Breast epithelium (tissue), 4 donors: ENCODE results near the gene CDC123. TPM values are rescaled to one million over a fixed set of nuclear protein-coding genes. Genes with fewer than 3 reads are reported as not detected.
"Not testable (repeated sequence)": the region's sequence is repeated elsewhere in the genome, so short reads cannot be mapped to it uniquely, and the experiment has no call there.

Experiments
- DNase-seq, 2 donors: peaks; one replicate each; pipeline ENCODE4 v3.0.0-alpha.2; 2019; ENCODE audit warnings: low spot score in 2 of 2
- H3K27ac ChIP-seq, 2 donors: fragments of 200-600 bp; sonication (generic) in 1 of 2; one replicate each; pipeline ENCODE4 v1.5.1; 2016 to 2019; ENCODE audit warnings: mild to moderate bottlenecking in 1 of 2
- H3K27me3 ChIP-seq, 2 donors: fragments of 200-600 bp; sonication (generic) in 1 of 2; one replicate each; pipeline versions ENCODE4 v1.5.1 to v1.6.0; 2017 to 2019; ENCODE audit warnings: control low read depth in 1 of 2, mild to moderate bottlenecking in 1 of 2
- H3K36me3 ChIP-seq: fragments of 200-600 bp; one replicate; pipeline ENCODE4 v1.5.1; 2019
- H3K4me1 ChIP-seq, 2 donors: fragments of 200-600 bp; sonication (generic); one replicate each; pipeline ENCODE4 v1.5.1; 2016 to 2019; ENCODE audit warnings: control low read depth in 1 of 2
- H3K4me3 ChIP-seq, 3 donors: fragments of 200-600 bp; sonication (generic); 1 replicate in 2 of 3; 2 replicates in 1 of 3; pipeline ENCODE4 v1.5.1; 2016 to 2019; ENCODE audit warnings: mild to moderate bottlenecking in 3 of 3, moderate library complexity in 2 of 3
- H3K9me3 ChIP-seq, 2 donors: fragments of 200-600 bp; sonication (generic) in 1 of 2; one replicate each; pipeline ENCODE4 v1.5.1; 2016 to 2019; ENCODE audit warnings: control low read depth in 1 of 2
- CTCF ChIP-seq, 3 donors: fragments of 450-650 bp; IDR thresholded peaks; one replicate each; pipeline ENCODE4 v1.5.1; 2016 to 2017; ENCODE audit warnings: antibody characterized with exemption in 3 of 3, mild to moderate bottlenecking in 3 of 3, moderate library complexity in 3 of 3
- POLR2A ChIP-seq: fragments of 450-650 bp; IDR thresholded peaks from one replicate; pipeline ENCODE4 v1.6.1; 2016; ENCODE audit warnings: antibody characterized with exemption, mild to moderate bottlenecking, moderate library complexity
- POLR2AphosphoS5 ChIP-seq, 3 donors: sonication (generic); formaldehyde crosslinking; IDR thresholded peaks; one replicate each; pipeline ENCODE4 v1.6.1; 2017; ENCODE audit warnings: antibody characterized with exemption in 3 of 3
- intact Hi-C: fragments of 100-400 bp; cut with DNase I; formaldehyde crosslinking; loops from one replicate; pipeline ENCODE4 v1.15.1; 2023; ENCODE audit warnings: low total_unique reads
- total RNA-seq, 3 donors: library from RNA; depleted of rRNA; stranded (reverse); fragments of >200 nt; gene quantifications; one replicate each; pipeline ENCODE4 v1.1.0, GENCODE V29; 2016

Gene CDC123
- total RNA-seq, 3 donors from 2014 or later, result 61.6 to 87.5 (median 86.7) TPM

GRCh38 chr10:12160664-12161063 lies 35.3 kb upstream of the CDC123 start:
- Histone ChIP-seq H3K36me3 (no peaks in the 10 kb centered on the region), H3K4me1 (no peaks in the 10 kb centered on the region), H3K27ac (no peak overlapping the region), H3K27me3 (no peaks in the 10 kb centered on the region), H3K4me3 (no peak overlapping the region), H3K9me3 (no peaks in the 10 kb centered on the region)
- no peak for DNase-seq
- no peak for TF ChIP-seq POLR2AphosphoS5 (IDR thresholded peaks at IDR 0.05)
- TF ChIP-seq POLR2A, result no peak
- no peak for TF ChIP-seq CTCF (IDR thresholded peaks at IDR 0.05)
- intact Hi-C loops, result no loop called here

- no peak overlapping the region for H3K27ac ChIP-seq
- DNase-seq, result no peak
- no peaks in the 10 kb centered on the region for H3K4me1 ChIP-seq
- no peaks in the 10 kb centered on the region for H3K27me3 ChIP-seq
- H3K9me3 ChIP-seq, result no peaks in the 10 kb centered on the region
- H3K36me3 ChIP-seq, result no peaks in the 10 kb centered on the region
- no peak for TF ChIP-seq CTCF (IDR thresholded peaks at IDR 0.05)
- no peak for TF ChIP-seq POLR2A
- no peak for TF ChIP-seq POLR2AphosphoS5 (IDR thresholded peaks at IDR 0.05)
- no peak overlapping the region for H3K4me3 ChIP-seq
- intact Hi-C loops, result no loop called here
These were observed 33.1 kb upstream of the CDC123 start for GRCh38 chr10:12162927-12163326.

DNA sequence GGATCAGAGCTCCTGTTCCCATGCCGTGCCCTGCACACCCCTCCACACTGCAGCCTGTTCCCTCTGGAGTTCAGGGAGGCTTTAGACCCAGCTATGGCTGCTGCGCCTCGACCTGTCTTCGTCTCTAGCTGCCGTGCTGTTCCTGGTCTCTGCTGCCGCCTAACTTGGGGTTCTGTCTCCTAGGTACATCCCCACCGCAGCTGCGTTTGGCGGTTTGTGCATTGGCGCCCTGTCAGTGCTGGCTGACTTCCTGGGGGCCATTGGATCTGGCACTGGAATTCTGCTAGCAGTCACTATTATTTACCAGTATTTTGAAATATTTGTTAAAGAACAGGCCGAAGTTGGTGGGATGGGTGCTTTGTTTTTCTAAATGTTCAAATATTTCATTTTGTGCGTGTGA lies 31.9 kb upstream of the CDC123 start:
- no peak overlapping the region for H3K27ac ChIP-seq

DNA sequence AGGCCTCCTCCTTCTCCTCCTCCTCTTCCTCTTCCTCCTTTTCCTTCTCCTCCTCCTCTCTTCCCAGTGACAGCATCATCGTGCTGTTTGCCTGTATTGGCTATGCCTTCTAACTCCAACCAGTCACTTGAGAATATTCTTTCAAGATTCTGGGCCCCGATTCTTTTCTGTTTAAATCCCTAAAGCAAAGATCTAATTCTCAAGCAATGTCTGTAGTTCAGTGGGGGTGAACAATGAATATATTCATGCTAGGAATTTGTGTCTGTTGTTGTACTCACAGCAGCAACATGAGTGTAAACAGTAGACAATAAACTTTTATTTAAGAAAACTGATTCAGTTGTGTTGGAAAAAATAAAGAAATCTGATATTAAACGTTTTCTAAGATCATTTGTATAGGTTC lies 31.0 kb upstream of the CDC123 start:
- TF ChIP-seq CTCF (IDR thresholded peaks at IDR 0.05) (no peak), POLR2AphosphoS5 (IDR thresholded peaks at IDR 0.05) (no peak), POLR2A (no peak)
- no peak for DNase-seq
- H3K4me1 ChIP-seq, result no peaks in the 10 kb centered on the region
- H3K9me3 ChIP-seq, result no peaks in the 10 kb centered on the region
- H3K27me3 ChIP-seq, result no peaks in the 10 kb centered on the region
- no peak overlapping the region for H3K27ac ChIP-seq
- no peak overlapping the region for H3K4me3 ChIP-seq
- intact Hi-C loops, result no loop called here
- no peaks in the 10 kb centered on the region for H3K36me3 ChIP-seq

More for the DNA sequence above, 31.9 kb upstream of the CDC123 start:
- Histone ChIP-seq H3K36me3 (no peaks in the 10 kb centered on the region), H3K27me3 (no peaks in the 10 kb centered on the region), H3K4me1 (no peaks in the 10 kb centered on the region), H3K9me3 (no peaks in the 10 kb centered on the region), H3K4me3 (no peak overlapping the region)
- TF ChIP-seq POLR2AphosphoS5 (IDR thresholded peaks at IDR 0.05), result no peak
- no peak for TF ChIP-seq CTCF (IDR thresholded peaks at IDR 0.05)
- TF ChIP-seq POLR2A, result no peak
- intact Hi-C loops, result no loop called here
- DNase-seq, result no peak

DNA sequence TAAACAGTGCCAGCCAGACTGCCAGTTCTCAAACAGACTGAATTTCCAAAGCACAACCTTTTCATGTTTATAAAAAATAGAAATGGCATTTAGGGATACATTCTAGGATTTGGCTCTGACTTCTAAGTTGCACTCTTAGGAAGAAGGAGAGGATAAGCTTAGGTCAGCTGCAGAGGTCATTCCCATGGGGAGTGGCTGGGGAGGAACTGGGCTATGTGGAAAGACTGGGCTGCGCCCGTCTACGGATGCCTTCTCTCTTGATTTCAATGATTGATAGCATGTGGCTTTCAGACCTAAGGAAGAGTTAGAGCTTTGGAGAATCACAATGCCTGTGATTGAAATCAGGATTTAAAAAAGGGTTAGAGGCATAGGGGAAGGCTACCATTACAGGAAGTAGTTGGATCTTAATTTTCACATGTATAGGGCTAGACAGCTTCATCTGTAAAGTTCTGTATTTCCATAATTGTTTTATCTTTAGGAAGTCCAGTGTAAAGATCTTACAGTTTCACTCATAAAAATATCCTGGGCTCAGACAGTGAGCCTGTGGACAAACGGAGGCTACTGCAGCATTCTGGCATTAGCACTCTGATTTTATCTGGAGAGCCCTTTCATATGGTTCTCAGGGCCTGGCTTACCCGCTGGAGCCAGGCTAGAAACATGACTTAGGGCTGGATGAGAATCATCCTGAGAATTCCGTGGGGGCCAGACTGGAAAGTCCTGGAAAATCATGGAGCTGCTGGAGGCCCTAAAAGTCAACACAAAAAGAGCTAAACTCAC lies 29.8 kb upstream of the CDC123 start:
- no peaks in the 10 kb centered on the region for H3K9me3 ChIP-seq
- no peak for DNase-seq
- no peak overlapping the region for H3K27ac ChIP-seq
- intact Hi-C loops, result no loop called here
- H3K27me3 ChIP-seq, result no peaks in the 10 kb centered on the region
- H3K36me3 ChIP-seq, result peaks cover 3% of the 10 kb centered on the region
- TF ChIP-seq CTCF (IDR thresholded peaks at IDR 0.05) (no peak), POLR2AphosphoS5 (IDR thresholded peaks at IDR 0.05) (no peak), POLR2A (no peak)
- H3K4me3 ChIP-seq, result no peak overlapping the region
- H3K4me1 ChIP-seq, result no peaks in the 10 kb centered on the region

DNA sequence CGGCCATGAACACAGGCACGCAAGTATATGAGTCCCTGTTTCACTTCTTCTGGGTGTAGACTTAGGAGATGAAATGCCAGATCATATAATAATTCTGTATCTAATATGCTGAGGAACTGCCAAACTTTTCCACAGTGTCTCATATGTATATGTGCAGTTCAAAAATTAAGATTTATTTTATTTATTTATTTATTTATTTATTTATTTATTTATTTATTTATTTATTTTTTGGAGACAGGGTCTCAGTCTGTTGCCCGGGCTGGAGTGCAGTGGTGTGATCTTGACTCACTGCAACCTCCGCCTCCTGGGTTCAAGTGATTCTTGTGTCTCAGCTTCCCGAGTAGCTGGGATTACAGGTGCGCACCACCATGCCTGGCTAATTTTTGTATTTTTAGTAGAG lies 24.5 kb upstream of the CDC123 start:
- H3K9me3 ChIP-seq, H3K36me3 ChIP-seq, H3K27ac ChIP-seq, H3K4me1 ChIP-seq, H3K27me3 ChIP-seq, H3K4me3 ChIP-seq, DNase-seq, intact Hi-C loops: not testable (repeated sequence)
